A549 (cell line): ENCODE measurements around the gene ZNF638. TPM values are rescaled to one million over a fixed set of nuclear protein-coding genes. Genes with fewer than 3 reads are reported as not detected.

Source experiments
- ATAC-seq, 2 experiments: fragments of 200-7000 bp in 1 of 2; fragments of >200 bp in 1 of 2; cut with Nextera tagmentation in 1 of 2; cut with Tn5 transposase in 1 of 2; 3 replicates each; pipeline versions ENCODE4 v1.8.0 to v1.9.1; 2018 to 2020; ENCODE audit warnings: mild to moderate bottlenecking in 1 of 2, moderate library complexity in 1 of 2
- CTCF ChIA-PET: fragments of 300-600 bp; sonication (Branson Sonifier 250); formaldehyde crosslinking; extraction: SDS; loops from one replicate; lab custom pipeline; 2021; ENCODE audit warnings: antibody characterized with exemption, inconsistent platforms; lab: Yijun Ruan, JAX
- POLR2A ChIA-PET: fragments of 350-600 bp; formaldehyde crosslinking; extraction: SDS; loops from one replicate; lab custom pipeline; 2021; ENCODE audit warnings: antibody characterized with exemption, inconsistent platforms; lab: Yijun Ruan, JAX
- DNase-seq, 2 experiments: peaks; one replicate each; pipeline versions ENCODE4 v3.0.0 to v3.0.0-alpha.2; 2011 to 2016; ENCODE audit warnings: low read depth in 1 of 2, low spot score in 1 of 2
- FAIRE-seq: peaks from 2 replicates; lab custom pipeline; 2011; peaks lifted over from hg19 to GRCh38; lab: Jason Lieb, UNC
- H3K27ac ChIP-seq, 2 experiments: fragments of >200 bp; sonication (Bioruptor Twin); formaldehyde crosslinking; 3 replicates each; pipeline ENCODE4 v1.5.1; 2016 to 2017
- H3K4me1 ChIP-seq: fragments of >200 bp; sonication (Bioruptor Twin); formaldehyde crosslinking; 3 replicates; pipeline ENCODE4 v1.6.1; 2016
- H3K4me2 ChIP-seq: fragments of >200 bp; sonication (Bioruptor Twin); formaldehyde crosslinking; 3 replicates; pipeline ENCODE4 v1.6.1; 2016
- H3K4me3 ChIP-seq: fragments of >200 bp; sonication (Bioruptor Twin); formaldehyde crosslinking; 3 replicates; pipeline ENCODE4 v1.5.1; 2016
- H3K9me3 ChIP-seq: fragments of >200 bp; sonication (Bioruptor Twin); formaldehyde crosslinking; 3 replicates; pipeline ENCODE4 v1.6.1; 2016
- ATOH8 ChIP-seq: fragments of 250-450 bp; sonication (Bioruptor Pico); IDR thresholded peaks from 2 replicates; pipeline ENCODE4 v1.5.0; 2020; ENCODE audit warnings: low read depth, mild to moderate bottlenecking, moderate library complexity
- CBX2 ChIP-seq: fragments of 200-600 bp; sonication (generic); IDR thresholded peaks from 2 replicates; pipeline ENCODE4 v1.6.1; 2016; ENCODE audit warnings: low read depth, mild to moderate bottlenecking, borderline replicate concordance
- CBX8 ChIP-seq: fragments of 200-600 bp; sonication (generic); IDR thresholded peaks from 2 replicates; pipeline ENCODE4 v1.6.1; 2016
- CTCF ChIP-seq: fragments of >200 bp; sonication (Bioruptor Twin); formaldehyde crosslinking; IDR thresholded peaks from 3 replicates; pipeline ENCODE4 v1.5.1; 2016
- EHF ChIP-seq: fragments of 250-450 bp; sonication (Bioruptor Pico); IDR thresholded peaks from 2 replicates; pipeline ENCODE4 v1.5.0; 2020; ENCODE audit warnings: mild to moderate bottlenecking
- EHMT2 ChIP-seq: fragments of 200-600 bp; sonication (generic); IDR thresholded peaks from 2 replicates; pipeline ENCODE4 v1.6.1; 2016; ENCODE audit warnings: antibody characterized with exemption, low read depth, mild to moderate bottlenecking, moderate library complexity
- ESRRA ChIP-seq: fragments of 150-350 bp; IDR thresholded peaks from 2 replicates; pipeline ENCODE4 v1.6.1; 2014; ENCODE audit warnings: mild to moderate bottlenecking, low read length, borderline replicate concordance
- FOSL2 ChIP-seq, 2 experiments: fragments of 450-650 bp in 1 of 2; fragments of >200 bp in 1 of 2; sonication (Bioruptor Twin) in 1 of 2; formaldehyde crosslinking; IDR thresholded peaks; 2 replicates each; pipeline versions ENCODE4 v1.5.0 to v1.6.1; 2016 to 2020; ENCODE audit warnings: mild to moderate bottlenecking in 1 of 2, moderate library complexity in 1 of 2
- FOXS1 ChIP-seq: fragments of 250-450 bp; sonication (Bioruptor Pico); IDR thresholded peaks from 2 replicates; pipeline ENCODE4 v1.5.0; 2020; ENCODE audit warnings: mild to moderate bottlenecking, moderate library complexity
- HEYL ChIP-seq: fragments of 250-450 bp; sonication (Bioruptor Pico); IDR thresholded peaks from 2 replicates; pipeline ENCODE4 v1.8.0; 2021; ENCODE audit warnings: mild to moderate bottlenecking, moderate library complexity
- HOXB13 ChIP-seq: fragments of 250-450 bp; sonication (Bioruptor Pico); IDR thresholded peaks from 2 replicates; pipeline ENCODE4 v1.5.0; 2020; ENCODE audit warnings: low read depth, mild to moderate bottlenecking, moderate library complexity
- HOXB5 ChIP-seq: fragments of 250-450 bp; sonication (Bioruptor Pico); IDR thresholded peaks from 2 replicates; pipeline ENCODE4 v1.5.0; 2020; ENCODE audit warnings: mild to moderate bottlenecking, moderate library complexity
- JUNB ChIP-seq: fragments of >200 bp; sonication (Bioruptor Twin); formaldehyde crosslinking; IDR thresholded peaks from 2 replicates; pipeline ENCODE4 v1.6.1; 2016
- KDM1A ChIP-seq: fragments of 200-600 bp; sonication (generic); IDR thresholded peaks from 2 replicates; pipeline ENCODE4 v1.6.1; 2016; ENCODE audit warnings: low read depth, mild to moderate bottlenecking
- MAFK ChIP-seq: fragments of 450-650 bp; IDR thresholded peaks from 2 replicates; pipeline ENCODE4 v1.6.1; 2014; ENCODE audit not compliant: partially characterized antibody
- MAX ChIP-seq: IDR thresholded peaks from 2 replicates; pipeline ENCODE4 v1.6.1; 2012
- MAZ ChIP-seq: fragments of 150-350 bp; IDR thresholded peaks from 2 replicates; pipeline ENCODE4 v1.6.1; 2014; ENCODE audit warnings: antibody characterized with exemption, low read depth, low read length, borderline replicate concordance
- PHF8 ChIP-seq: fragments of 200-600 bp; sonication (generic); IDR thresholded peaks from 2 replicates; pipeline ENCODE4 v1.6.1; 2016; ENCODE audit warnings: low read depth, mild to moderate bottlenecking, antibody characterized with exemption, moderate library complexity, borderline replicate concordance
- POLR2A ChIP-seq: IDR thresholded peaks from 2 replicates; pipeline ENCODE4 v1.6.1; 2012; ENCODE audit warnings: mild to moderate bottlenecking, low read length
- RFX5 ChIP-seq: fragments of 450-650 bp; IDR thresholded peaks from 2 replicates; pipeline ENCODE4 v1.7.1; 2014; ENCODE audit warnings: antibody characterized with exemption, mild to moderate bottlenecking, moderate library complexity
- SMC3 ChIP-seq: fragments of >200 bp; sonication (Bioruptor Twin); formaldehyde crosslinking; IDR thresholded peaks from 3 replicates; pipeline ENCODE4 v1.6.1; 2018; ENCODE audit warnings: inconsistent platforms
- TFCP2L1 ChIP-seq: fragments of 250-450 bp; sonication (Bioruptor Pico); IDR thresholded peaks from 2 replicates; pipeline ENCODE4 v1.5.0; 2021; ENCODE audit warnings: mild to moderate bottlenecking
- ZC3H11A ChIP-seq: fragments of 450-650 bp; IDR thresholded peaks from 2 replicates; pipeline ENCODE4 v1.6.1; 2014; ENCODE audit warnings: antibody characterized with exemption, mild to moderate bottlenecking
- whole genome bisulfite sequencing: methylation state at CpG from one replicate; pipeline ENCODE4 v1.1.6; 2017; ENCODE audit errors: missing lambda C conversion rate; 5-methylcytosine and 5-hydroxymethylcytosine counted together
- polyA plus RNA-seq, 4 experiments: library from polyadenylated mRNA; depleted of rRNA in 3 of 4; stranded (reverse); fragments of >200 nt; fragmentation: RNase III in 1 of 4; extraction: RNeasy Plus Mini Kit Qiagen cat#74134 plus additional on column Dnase treatment in 1 of 4; gene quantifications; 2 replicates in 3 of 4; 3 replicates in 1 of 4; pipeline ENCODE4 v1.2.3, GENCODE V29; 2011 to 2017
- TF ChIP-seq, protein P1 (sequence below): IDR thresholded peaks from 2 replicates; pipeline ENCODE4 v1.6.1; 2012
- TF ChIP-seq, protein P2 (sequence below): fragments of 150-350 bp; IDR thresholded peaks from 2 replicates; pipeline ENCODE4 v1.6.1; 2014; ENCODE audit warnings: low read depth, mild to moderate bottlenecking, low read length
- TF ChIP-seq, protein P3 (sequence below): IDR thresholded peaks from 2 replicates; pipeline ENCODE4 v1.6.1; 2012; ENCODE audit warnings: low read depth, borderline replicate concordance
- TF ChIP-seq, protein P4 (sequence below): fragments of >200 bp; sonication (Bioruptor Twin); formaldehyde crosslinking; IDR thresholded peaks from 3 replicates; pipeline ENCODE4 v1.6.1; 2016
- TF ChIP-seq, protein P5 (sequence below): fragments of 450-650 bp; IDR thresholded peaks from 2 replicates; pipeline ENCODE4 v1.6.1; 2014; ENCODE audit warnings: antibody characterized with exemption

The ZNF638 gene
- polyA plus RNA-seq, 2 of the 4 experiments (the other 2 are of a cell fraction) = 74.2 to 160 TPM

- POLR2A ChIA-PET = no interaction called here
- CTCF ChIA-PET = interaction anchor here (3.6 kb wide), 1 partner anchor 27 kb away, joined by 17 read pairs; no protein-coding TSS in a partner anchor
- Histone ChIP-seq H3K4me1 (no peaks in the 10 kb centered on the region), H3K4me2 (no peak overlapping the region), H3K27ac (no peak overlapping the region), H3K9me3 (no peaks in the 10 kb centered on the region), H3K4me3 (no peak overlapping the region)
- DNase-seq (no peak), ATAC-seq (no peak), FAIRE-seq (no peak)
- WGBS = 77% methylated on average over 10 of the region's 10 CpGs
- TF ChIP-seq CBX2 = no peak
- no peak for TF ChIP-seq KDM1A
- TF ChIP-seq, protein P1, sequence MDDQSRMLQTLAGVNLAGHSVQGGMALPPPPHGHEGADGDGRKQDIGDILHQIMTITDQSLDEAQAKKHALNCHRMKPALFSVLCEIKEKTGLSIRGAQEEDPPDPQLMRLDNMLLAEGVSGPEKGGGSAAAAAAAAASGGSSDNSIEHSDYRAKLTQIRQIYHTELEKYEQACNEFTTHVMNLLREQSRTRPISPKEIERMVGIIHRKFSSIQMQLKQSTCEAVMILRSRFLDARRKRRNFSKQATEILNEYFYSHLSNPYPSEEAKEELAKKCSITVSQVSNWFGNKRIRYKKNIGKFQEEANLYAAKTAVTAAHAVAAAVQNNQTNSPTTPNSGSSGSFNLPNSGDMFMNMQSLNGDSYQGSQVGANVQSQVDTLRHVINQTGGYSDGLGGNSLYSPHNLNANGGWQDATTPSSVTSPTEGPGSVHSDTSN = no peak
- TF ChIP-seq, protein P2, sequence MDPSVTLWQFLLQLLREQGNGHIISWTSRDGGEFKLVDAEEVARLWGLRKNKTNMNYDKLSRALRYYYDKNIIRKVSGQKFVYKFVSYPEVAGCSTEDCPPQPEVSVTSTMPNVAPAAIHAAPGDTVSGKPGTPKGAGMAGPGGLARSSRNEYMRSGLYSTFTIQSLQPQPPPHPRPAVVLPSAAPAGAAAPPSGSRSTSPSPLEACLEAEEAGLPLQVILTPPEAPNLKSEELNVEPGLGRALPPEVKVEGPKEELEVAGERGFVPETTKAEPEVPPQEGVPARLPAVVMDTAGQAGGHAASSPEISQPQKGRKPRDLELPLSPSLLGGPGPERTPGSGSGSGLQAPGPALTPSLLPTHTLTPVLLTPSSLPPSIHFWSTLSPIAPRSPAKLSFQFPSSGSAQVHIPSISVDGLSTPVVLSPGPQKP = no peak
- TF ChIP-seq FOXS1 (CRISPR knock-in tag) = no peak
- no peak for TF ChIP-seq POLR2A
- TF ChIP-seq ZC3H11A = no peak
- no peak for TF ChIP-seq HEYL
- TF ChIP-seq ESRRA = no peak
- TF ChIP-seq, protein P3, sequence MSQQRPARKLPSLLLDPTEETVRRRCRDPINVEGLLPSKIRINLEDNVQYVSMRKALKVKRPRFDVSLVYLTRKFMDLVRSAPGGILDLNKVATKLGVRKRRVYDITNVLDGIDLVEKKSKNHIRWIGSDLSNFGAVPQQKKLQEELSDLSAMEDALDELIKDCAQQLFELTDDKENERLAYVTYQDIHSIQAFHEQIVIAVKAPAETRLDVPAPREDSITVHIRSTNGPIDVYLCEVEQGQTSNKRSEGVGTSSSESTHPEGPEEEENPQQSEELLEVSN = no peak
- TF ChIP-seq MAX = no peak
- TF ChIP-seq, protein P4, sequence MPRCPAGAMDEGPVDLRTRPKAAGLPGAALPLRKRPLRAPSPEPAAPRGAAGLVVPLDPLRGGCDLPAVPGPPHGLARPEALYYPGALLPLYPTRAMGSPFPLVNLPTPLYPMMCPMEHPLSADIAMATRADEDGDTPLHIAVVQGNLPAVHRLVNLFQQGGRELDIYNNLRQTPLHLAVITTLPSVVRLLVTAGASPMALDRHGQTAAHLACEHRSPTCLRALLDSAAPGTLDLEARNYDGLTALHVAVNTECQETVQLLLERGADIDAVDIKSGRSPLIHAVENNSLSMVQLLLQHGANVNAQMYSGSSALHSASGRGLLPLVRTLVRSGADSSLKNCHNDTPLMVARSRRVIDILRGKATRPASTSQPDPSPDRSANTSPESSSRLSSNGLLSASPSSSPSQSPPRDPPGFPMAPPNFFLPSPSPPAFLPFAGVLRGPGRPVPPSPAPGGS = no peak
- no peak for TF ChIP-seq HOXB13 (CRISPR knock-in tag)
- no peak for TF ChIP-seq PHF8
- no peak for TF ChIP-seq MAZ
Observed at GRCh38 chr2:71483246-71483645, 151.7 kb downstream of the ZNF638 start.

- Histone ChIP-seq H3K4me2 (no peak overlapping the region), H3K4me1 (no peaks in the 10 kb centered on the region), H3K27ac (no peak overlapping the region), H3K4me3 (no peak overlapping the region), H3K9me3 (no peaks in the 10 kb centered on the region)
- ChIA-PET CTCF (no interaction called here), POLR2A (no interaction called here)
- ATAC-seq (no peak), DNase-seq (no peak), FAIRE-seq (no peak)
- 88% methylated on average over 2 of the region's 2 CpGs for WGBS
- TF ChIP-seq, protein P5, sequence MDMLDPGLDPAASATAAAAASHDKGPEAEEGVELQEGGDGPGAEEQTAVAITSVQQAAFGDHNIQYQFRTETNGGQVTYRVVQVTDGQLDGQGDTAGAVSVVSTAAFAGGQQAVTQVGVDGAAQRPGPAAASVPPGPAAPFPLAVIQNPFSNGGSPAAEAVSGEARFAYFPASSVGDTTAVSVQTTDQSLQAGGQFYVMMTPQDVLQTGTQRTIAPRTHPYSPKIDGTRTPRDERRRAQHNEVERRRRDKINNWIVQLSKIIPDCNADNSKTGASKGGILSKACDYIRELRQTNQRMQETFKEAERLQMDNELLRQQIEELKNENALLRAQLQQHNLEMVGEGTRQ = no peak
- TF ChIP-seq ATOH8 (CRISPR knock-in tag) (no peak), HEYL (no peak), EHMT2 (no peak), EHF (CRISPR knock-in tag) (no peak), HOXB5 (CRISPR knock-in tag) (no peak), JUNB (no peak), CBX8 (no peak), SMC3 (no peak), KDM1A (no peak), CTCF (no peak), FOXS1 (CRISPR knock-in tag) (no peak), TFCP2L1 (no peak), RFX5 (no peak), MAFK (no peak), MAZ (no peak), FOSL2 (IDR thresholded peaks at IDR 0.05) (no peak), FOSL2 (CRISPR knock-in tag; IDR thresholded peaks at IDR 0.05) (no peak)
- TF ChIP-seq, protein P1 = no peak
Observed at GRCh38 chr2:71484354-71484753, 152.8 kb downstream of the ZNF638 start.
